HG03060 (cell line): ENCODE data around the gene KIF20B.

Source experiments
- ATAC-seq: cut with Tn5 transposase; IDR thresholded peaks from one replicate; pipeline ENCODE4 v1.9.1; 2021; ENCODE audit warnings: low read depth, moderate number of reproducible peaks; ENCODE audit not compliant: unreplicated experiment

KIF20B gene, protein sequence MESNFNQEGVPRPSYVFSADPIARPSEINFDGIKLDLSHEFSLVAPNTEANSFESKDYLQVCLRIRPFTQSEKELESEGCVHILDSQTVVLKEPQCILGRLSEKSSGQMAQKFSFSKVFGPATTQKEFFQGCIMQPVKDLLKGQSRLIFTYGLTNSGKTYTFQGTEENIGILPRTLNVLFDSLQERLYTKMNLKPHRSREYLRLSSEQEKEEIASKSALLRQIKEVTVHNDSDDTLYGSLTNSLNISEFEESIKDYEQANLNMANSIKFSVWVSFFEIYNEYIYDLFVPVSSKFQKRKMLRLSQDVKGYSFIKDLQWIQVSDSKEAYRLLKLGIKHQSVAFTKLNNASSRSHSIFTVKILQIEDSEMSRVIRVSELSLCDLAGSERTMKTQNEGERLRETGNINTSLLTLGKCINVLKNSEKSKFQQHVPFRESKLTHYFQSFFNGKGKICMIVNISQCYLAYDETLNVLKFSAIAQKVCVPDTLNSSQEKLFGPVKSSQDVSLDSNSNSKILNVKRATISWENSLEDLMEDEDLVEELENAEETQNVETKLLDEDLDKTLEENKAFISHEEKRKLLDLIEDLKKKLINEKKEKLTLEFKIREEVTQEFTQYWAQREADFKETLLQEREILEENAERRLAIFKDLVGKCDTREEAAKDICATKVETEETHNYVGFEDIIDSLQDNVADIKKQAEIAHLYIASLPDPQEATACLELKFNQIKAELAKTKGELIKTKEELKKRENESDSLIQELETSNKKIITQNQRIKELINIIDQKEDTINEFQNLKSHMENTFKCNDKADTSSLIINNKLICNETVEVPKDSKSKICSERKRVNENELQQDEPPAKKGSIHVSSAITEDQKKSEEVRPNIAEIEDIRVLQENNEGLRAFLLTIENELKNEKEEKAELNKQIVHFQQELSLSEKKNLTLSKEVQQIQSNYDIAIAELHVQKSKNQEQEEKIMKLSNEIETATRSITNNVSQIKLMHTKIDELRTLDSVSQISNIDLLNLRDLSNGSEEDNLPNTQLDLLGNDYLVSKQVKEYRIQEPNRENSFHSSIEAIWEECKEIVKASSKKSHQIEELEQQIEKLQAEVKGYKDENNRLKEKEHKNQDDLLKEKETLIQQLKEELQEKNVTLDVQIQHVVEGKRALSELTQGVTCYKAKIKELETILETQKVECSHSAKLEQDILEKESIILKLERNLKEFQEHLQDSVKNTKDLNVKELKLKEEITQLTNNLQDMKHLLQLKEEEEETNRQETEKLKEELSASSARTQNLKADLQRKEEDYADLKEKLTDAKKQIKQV (N-terminal part only)

DNA sequence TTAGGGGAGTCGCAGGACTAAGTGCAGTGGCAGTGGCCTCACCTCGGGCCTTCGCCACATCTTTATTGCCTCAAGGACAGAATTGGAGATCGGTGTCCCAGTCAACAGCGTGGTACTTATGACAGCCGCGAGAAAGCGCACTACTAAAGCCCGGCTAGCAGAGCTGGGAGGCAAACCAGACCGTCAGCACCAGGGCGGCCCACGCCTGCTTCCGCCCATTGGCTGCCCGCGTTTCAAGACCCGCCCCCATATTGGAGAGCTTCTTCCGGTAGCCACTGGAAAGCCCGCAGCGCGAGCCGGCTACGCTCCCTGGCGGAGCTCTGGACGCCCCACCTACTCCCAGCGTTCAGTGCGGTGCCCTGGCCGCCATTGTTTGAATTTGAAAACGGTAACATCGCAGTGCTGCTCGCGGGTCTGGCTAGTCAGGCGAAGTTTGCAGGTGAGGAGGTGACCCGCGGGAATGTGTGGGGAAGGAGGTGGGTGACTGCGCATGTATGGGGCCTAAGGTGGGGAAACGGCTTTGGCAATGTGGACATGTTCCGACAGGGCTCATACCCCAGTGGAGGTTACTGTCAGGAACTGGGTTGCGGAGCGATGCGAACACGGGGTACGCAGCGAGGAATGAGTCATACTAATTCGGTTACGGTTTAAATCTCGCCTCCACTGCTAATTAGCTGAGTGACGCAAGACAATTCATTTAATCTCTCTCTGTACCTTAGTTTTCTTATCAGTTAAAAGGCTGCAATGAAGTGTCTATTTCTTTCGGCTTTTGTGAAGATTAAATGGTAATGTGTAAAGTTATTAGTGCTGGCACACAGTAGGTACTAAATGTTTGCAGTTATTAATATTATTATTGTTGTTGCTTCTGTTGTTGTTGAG, at the start of gene KIF20B:
Gene KIF20B, plus strand, starts transcription at position 349 of the 879 bp plus-strand sequence. CDS start 3,705 bp downstream, outside the sequence.
- peak; percentile 93 for ATAC-seq

DNA sequence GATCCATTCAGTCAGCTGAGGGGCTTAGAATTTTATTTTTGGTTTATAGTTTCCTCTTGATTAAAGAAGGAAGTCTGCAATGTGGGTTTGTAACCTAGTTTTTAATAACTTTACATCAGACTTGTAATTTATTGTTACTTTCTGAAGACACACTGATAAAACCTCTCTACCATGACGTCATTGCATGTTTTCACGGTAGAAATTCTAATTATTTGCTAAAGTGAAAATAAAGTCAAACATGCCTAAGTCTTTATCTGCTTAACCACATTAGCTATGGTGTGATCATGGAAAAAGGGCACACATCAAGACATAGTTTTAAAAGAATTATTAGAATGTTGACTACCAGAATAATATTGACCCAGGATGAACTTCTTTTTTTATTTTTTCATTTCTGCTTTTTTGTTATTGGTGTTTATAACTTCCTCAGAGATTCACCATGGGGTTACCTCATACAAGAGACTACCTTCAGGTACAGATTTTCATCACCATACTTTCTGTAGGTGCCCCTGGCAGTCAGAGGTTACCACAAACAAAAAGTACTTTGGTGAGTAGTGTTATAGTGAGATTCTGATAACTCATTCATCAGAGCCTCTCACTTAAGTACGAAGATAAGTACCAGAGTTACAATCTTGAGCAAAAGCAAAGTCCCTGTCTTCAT, 49.3 kb upstream of the KIF20B start:
- ATAC-seq, result no peak

DNA sequence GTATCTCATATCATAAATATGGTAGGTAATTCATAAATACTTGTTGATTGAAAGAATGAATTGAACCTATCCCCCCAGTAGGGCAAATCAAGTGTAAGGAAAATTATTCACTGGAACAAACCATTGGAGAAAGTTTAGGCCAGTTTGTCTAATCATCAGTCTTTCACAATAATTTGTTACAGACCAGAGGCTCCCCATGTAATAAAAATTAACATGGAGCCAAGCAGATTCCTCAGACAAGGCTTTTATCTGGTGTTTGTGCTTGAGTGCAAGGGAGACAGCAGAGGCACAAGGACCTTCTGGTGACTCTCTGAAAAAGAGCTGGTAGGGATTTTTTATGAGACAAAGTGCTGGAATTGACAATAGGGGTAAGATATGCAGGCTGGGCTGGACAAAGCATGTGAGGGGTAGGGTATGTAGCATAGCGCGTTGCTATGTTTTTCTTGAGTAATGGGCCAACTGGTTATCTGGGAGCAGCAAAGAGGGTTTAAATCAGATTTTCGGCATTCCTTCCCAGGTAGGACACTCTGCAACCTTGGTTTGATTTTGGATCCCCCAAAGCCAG, 48.5 kb upstream of the KIF20B start:
- ATAC-seq, result no peak

DNA sequence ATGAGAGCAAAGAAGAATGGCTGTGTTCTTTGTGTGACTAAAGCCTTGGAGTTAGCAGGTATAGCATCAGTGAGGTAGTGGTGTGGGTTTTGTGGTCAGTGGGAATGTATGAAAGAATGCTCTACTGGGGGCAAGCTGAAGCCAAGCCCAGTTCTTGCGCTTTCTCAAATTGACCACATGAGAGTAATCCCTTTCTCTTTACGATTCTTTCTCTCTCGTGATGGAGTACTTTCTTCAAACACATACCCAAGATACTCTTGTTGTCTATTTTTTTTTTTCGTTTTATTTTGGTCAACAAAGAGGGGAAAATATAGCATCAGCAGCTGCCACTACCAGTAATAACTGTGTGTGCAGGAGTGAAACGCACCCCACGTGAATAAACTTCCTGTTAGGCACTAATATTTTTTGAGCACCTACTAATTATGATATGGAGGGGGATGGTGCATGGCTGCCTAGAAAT, 48.0 kb upstream of the KIF20B start:
- ATAC-seq, result peak; percentile 81

DNA sequence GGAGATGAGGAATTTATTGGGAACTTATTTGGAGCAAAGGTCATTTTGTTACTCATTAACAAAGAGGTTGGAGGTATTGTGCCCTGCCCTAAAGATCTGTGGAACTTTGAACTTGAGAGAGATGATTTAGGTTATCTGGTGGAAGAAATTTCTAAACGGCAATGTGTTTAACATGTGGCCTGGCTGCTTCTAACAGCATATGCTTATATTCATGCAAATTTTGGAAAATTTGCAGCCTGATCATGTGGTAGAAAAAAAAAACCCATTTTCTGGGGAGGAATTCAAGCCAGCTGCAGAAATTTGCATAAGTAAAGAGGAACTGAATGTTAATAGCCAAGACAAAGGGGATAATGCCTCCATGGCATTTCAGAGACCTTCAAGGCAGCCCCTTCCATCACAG, 45.7 kb upstream of the KIF20B start:
- ATAC-seq, result no peak

DNA sequence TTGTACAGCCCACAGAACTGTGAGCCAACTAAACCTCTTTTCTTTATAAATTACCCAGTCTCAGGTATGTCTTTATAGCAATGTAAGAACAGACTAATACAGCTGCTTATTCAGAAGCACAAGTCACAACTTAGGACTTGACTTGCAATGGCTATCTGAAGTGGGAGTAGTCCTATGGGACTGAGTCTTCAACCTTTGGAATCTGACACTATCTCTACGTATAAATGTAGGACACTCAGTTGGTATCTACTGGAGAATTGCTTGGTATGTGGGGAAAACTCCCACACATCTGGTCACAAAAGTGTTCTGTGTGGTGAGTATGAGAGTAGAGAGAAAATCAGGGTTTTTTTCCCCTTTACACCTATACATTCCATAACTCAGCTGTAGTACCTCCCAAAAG, 44.1 kb upstream of the KIF20B start:
- no peak for ATAC-seq

DNA sequence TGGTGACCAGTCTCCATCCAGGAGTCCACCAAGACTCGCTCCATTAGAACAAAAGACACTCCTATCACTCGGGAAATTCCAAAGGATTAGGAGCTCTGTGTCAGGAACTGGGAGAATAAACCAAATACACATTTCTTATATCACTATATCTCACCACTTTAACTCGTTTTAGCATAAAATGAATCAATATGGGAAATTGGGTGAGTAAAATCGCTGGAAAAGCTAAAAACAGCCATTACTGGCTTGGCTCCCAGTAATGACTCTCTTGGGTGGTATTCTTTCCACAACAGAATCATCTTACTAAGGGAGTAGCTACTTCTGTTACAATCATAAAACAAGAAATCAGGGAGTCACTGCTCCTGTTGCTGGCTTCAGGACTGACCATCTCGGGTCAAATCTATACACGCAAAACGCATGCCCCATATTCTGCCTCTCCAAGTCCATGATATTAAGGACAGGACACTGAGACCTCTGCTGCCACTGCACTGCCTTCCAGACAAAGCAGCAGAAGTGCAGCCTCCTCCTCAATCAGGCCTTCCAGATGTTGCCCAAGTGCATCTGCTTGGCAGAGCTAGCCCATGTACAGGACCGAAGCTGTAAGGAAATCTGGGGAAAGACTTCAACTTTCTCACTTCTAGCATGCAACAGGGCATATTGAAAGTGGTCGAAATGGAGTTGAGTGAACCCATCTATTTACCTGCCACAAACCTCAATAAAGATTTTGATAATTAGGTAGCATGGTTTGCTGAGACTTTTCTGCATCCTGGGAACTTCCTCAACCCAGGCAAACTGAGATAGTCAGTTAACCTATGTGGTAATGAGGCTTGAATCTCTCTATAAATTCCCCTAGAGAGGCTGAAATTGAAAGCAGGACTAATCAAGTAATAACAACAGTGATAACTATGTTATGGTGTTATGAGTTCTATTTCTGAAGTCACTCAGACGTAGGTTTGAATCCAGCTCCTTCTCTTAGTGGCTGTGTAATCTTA, 42.0 kb upstream of the KIF20B start:
- ATAC-seq, result no peak

DNA sequence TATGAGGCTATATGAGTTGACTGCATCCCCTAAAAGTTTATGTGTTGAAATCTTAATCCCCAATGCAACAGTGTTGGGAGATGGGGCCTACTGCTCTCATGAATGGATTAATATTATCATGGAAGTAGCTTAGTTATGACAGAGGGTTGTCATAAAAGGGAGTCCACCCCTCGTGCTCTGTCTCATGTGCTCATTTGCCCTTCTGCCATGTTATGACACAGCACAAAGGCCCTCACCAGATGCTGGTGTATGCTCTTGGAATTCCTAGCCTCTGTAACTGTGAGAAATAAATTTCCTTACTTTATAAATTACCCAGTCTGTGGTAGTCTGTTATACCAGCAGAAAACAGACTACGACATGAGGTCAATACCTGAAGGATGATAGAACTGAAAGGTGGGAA, 38.8 kb upstream of the KIF20B start:
- ATAC-seq, result no peak

DNA sequence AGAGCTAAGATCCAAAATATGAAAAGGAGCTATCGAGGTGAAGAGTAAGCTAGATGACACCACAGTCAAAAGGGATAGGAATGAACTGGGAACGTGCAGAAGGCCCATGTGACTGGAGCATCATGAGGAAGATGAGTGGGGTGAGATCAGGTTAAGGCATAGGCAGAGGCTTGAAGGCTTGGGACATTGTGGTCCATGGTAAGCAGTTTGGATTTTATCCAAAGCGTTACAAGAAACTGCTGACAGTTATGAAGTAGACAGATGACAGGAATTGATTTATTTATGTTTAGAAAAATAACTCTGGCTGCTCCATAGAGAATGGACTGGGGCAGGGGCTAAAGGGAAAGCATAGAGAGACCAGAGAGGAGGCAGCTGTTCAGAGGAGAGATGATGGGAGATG, 38.2 kb upstream of the KIF20B start:
- no peak for ATAC-seq

DNA sequence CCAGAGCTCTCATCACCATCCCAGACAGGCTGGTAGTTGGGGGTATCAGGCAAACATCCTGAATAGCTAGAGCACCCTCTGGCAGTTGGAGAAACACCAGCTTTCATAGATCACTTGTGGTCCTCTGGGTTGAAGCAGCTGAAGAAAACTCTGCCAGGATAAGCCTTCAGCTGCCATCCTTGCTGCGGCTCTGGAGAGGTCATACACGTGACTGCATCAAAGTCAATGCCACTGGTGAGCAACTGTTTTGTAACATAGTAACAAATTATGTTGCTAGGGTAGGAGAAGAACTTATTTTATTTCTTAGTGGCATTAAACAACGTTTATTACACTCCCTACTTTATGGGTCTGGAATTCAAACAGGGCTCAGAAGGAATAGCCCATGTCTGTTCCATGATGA, 37.2 kb upstream of the KIF20B start:
- no peak for ATAC-seq

DNA sequence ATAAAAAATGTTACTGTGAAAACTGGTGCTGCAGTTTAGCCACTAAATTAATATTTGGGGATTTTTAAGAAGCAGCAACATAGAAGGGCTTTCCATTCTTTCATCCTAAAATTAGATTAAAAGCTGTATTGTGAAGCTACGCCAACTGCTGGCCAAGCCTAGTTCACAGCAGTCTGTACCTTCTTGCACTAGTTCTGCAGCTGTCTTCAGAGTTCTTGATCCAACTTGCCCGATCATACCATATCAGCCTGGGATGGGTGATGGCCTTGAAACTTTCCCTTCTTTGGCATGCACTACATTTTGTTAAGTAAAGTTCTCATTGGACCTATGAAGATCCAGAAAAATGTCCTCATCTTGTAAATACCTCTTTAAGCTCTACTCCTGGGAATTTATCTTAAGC, 36.1 kb upstream of the KIF20B start:
- ATAC-seq, result no peak

DNA sequence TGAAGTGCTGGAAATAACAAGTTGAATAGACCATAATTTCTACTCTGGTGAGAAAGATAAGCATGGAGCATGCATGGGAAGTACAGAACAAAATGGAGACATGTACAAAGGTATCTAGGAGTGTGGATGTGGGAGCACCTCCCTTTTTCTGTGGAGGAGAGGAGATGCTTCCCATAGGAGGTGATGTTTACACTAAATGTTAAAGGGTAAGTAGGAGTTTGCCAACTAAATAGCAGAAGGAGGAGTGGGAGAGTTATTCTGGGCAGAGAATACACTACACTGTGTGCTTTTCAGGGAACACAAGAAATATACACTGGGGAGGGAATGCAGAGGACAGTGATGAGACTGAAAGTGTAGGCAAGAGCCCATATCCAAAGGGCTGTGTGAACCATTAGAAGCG, 35.3 kb upstream of the KIF20B start:
- ATAC-seq, result no peak

DNA sequence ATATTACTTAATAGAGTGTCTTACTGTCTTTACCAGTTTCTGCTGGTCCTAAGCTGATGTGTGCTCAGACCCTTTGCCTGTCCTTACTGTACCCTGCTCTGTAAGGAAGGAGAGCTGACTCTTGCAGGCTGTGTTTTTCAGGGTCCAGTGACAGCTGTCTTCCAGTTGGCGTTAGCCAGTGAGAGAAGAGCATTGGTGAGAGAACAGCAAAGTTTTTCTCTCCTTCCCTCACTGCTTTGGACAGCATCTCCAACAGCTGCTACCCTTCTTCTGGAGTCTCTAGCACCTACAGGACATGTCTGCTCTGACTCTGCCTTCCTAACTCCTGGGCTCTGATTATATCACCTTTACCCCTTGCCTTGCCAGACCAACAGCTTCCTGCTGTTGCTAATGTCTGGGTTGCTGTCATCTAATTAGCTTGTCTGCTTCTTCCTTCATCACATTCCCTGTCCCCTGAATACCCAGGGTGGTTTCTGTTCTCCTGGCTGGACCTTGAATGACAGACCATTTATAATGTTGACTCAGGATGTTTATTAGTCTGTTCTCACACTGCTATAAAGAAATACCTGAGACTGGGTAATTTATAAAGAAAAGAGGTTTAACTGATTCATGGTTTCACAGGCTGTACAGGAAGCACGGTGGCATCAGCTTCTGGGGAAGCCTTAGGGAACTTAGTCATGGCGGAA, 32.9 kb upstream of the KIF20B start:
- ATAC-seq, result no peak

DNA sequence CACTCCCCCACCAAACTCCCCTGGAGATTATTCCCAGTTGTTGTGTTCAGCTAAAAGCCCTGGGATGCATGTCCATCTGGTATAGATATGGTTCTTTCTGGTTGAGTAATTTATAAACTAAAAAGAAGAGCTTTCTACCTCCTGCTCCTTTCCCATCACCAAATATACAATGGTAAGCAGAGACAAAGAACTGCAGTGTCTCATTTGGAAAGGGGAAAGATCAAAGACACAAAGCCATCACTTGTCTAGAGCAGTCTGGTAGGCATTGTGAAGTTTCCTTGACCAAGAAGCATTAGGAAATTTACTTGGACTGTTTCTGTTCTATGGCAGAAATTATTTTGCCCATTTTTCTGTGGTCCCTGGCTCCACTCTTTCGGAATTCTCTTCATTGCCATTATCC, 31.4 kb upstream of the KIF20B start:
- no peak for ATAC-seq

DNA sequence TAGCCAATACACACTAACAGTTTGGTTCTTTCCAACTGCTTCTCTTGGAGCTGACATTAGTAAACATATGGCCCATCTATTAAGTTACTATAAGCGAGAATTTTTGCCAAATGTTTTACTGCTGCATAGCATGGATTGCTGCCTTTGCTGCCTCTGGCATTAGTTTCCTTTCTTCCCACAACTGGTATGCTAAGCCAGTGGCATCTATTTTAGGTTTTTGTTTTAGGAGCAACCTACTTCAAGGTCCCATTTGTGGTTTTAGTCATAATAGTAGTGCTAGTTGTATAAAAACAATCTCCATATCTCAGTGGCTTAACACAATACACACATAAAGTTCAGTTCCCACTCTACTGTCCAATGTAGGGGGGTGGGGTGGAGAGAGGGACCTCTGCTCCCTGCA, 30.5 kb upstream of the KIF20B start:
- no peak for ATAC-seq

DNA sequence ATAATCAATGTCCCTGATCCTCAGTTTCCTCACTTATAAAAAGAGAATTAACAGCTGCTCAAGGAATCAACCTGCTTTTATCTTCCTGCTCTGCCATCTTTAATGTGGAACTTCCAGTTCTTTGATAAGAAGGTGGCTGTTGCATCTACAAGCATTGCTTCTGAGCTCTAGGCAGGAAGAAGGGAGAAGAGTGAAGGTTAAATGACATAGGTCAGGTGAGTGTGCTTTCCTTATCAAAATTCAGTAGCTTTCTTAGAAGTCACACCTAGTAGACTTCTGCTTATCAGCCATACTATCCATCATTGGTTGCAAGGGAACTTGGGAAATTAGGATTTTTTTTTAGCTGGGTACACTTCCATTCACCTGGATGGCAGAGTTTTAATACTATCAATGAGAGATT, 24.0 kb upstream of the KIF20B start:
- ATAC-seq, result no peak

DNA sequence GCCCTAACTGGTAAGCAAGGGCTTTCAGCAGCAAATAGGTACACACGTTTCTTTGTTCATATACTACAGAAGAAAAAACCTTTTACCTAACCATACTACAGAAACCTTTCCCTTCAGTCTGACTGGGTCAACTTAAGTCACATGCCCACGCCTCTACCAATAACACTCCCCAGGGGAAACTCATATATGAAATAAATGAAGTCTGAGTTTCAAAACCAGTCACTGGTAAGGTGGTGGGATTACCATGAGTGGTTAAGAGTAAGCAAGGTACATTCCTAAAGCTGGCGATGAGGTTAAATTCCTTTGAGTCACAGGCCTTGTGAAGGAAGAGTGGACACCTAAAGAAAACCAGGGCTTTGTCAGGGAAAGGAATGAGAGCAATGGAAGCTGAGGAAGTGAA, 21.4 kb upstream of the KIF20B start:
- ATAC-seq, result no peak
